HUES64 (cell line): Measurements from ENCODE around the gene ESRRG.

ENCODE experiments used
- H3K27ac ChIP-seq: 2 replicates; pipeline ENCODE4 v1.7.0; 2013; ENCODE audit warnings: low read depth, low read length, inconsistent platforms
- H3K27me3 ChIP-seq: 2 replicates; pipeline ENCODE4 v1.6.1; 2013; ENCODE audit warnings: mild to moderate bottlenecking, low read length; ENCODE audit not compliant: insufficient read depth
- H3K36me3 ChIP-seq: 2 replicates; pipeline ENCODE4 v1.6.1; 2013; ENCODE audit warnings: mild to moderate bottlenecking, low read length; ENCODE audit not compliant: insufficient read depth
- H3K4me1 ChIP-seq: 2 replicates; pipeline ENCODE4 v1.6.1; 2013; ENCODE audit warnings: mild to moderate bottlenecking, low read length, moderate library complexity; ENCODE audit not compliant: insufficient read depth
- H3K4me3 ChIP-seq: 2 replicates; pipeline ENCODE4 v1.5.1; 2013; ENCODE audit warnings: mild to moderate bottlenecking, low read length, moderate library complexity
- H3K9ac ChIP-seq: 2 replicates; pipeline ENCODE4 v1.6.1; 2013; ENCODE audit warnings: mild to moderate bottlenecking, low read depth, low read length
- H3K9me3 ChIP-seq: 2 replicates; pipeline ENCODE4 v1.6.1; 2013; ENCODE audit warnings: low read depth, low read length; ENCODE audit not compliant: insufficient read depth
- WGBS: fragments of 150-250, 120-280 bp; methylation state at CpG from one replicate; pipeline ENCODE4 v1.1.7; 2013; ENCODE audit warnings: missing lambda C conversion rate; 5-methylcytosine and 5-hydroxymethylcytosine counted together

ESRRG gene

GRCh38 chr1:216502528-216503162 is 220.6 kb downstream of the ESRRG start:
- H3K9me3 ChIP-seq: no peaks in the 10 kb centered on the region
- H3K4me3 ChIP-seq: no peak overlapping the region
- no peaks in the 10 kb centered on the region for H3K36me3 ChIP-seq
- H3K4me1 ChIP-seq: no peaks in the 10 kb centered on the region
- no peaks in the 10 kb centered on the region for H3K27me3 ChIP-seq
- 66% methylated on average over 7 of the region's 7 CpGs for WGBS
- peak overlapping the region; percentile 5; the same call in 1 of the 2 replicates for H3K27ac ChIP-seq
- H3K9ac ChIP-seq: no peak overlapping the region

- no peaks in the 10 kb centered on the region for H3K27me3 ChIP-seq
- H3K36me3 ChIP-seq: no peaks in the 10 kb centered on the region
- H3K27ac ChIP-seq: no peak overlapping the region
- H3K9me3 ChIP-seq: no peaks in the 10 kb centered on the region
- H3K4me1 ChIP-seq: no peaks in the 10 kb centered on the region
- H3K4me3 ChIP-seq: no peak overlapping the region
- H3K9ac ChIP-seq: no peak overlapping the region
- WGBS: 83% methylated on average over 3 of the region's 3 CpGs
Measured at GRCh38 chr1:216500273-216500967, 222.8 kb downstream of the ESRRG start.

DNA sequence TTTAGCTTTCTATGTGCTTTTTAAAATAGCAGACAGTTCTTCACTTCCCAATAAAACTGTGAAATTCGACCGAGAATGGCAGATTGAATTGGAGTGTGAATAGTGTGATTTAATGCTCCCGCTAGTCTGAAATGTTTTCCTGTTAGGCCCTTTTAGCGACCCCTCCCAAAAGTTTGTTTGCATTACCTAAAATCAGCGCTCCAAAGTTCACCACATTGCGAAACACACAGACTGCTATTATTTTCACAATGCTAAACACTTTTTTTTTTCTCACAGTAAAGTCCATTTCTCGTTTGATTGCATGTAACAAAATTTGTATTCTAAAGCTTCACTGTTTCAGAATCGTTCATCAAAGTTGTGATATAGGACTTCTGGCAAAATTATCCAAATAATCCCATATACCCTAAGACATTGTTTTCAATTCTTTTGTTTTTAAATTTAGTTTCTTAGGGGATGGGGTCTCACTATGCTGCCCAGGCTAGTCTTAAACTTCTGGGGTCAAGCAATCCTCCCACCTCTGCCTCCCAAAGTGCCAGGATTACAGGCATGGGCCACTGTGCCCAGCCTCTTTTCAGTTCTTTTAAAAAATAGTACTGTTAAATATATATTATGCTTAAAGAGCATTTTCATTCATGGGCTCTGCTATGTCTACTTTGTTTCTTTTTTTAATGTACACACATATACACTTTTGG is 223.5 kb downstream of the ESRRG start:
- Histone ChIP-seq H3K4me3 (no peak overlapping the region), H3K27ac (no peak overlapping the region), H3K27me3 (no peaks in the 10 kb centered on the region), H3K9ac (no peak overlapping the region), H3K9me3 (no peaks in the 10 kb centered on the region), H3K4me1 (no peaks in the 10 kb centered on the region), H3K36me3 (no peaks in the 10 kb centered on the region)
- WGBS: 96% methylated on average over 8 of the region's 8 CpGs

DNA sequence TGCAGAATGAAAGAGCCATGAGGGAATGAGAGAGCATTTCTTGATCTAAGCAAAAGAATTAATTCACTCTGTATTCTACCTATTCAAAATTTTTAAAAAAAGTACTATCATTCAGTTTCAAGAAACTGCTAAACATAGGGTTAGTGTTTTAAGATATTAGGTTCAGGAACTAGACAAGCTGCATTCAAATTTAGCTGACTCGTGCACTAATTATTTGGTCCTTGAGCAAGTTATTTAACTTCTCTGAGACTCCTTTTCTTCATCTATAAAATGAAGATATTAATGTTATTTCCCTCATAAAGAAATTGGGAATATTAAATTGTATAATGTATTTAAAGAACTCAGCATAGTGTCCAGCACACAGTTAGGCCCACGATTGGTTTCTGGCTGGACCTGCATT is 225.0 kb downstream of the ESRRG start:
- no peak overlapping the region for H3K4me3 ChIP-seq
- 97% methylated on average over 2 of the region's 2 CpGs for WGBS
- no peaks in the 10 kb centered on the region for H3K36me3 ChIP-seq
- H3K27ac ChIP-seq: no peak overlapping the region
- H3K4me1 ChIP-seq: no peaks in the 10 kb centered on the region
- no peak overlapping the region for H3K9ac ChIP-seq
- no peaks in the 10 kb centered on the region for H3K9me3 ChIP-seq
- H3K27me3 ChIP-seq: no peaks in the 10 kb centered on the region

DNA sequence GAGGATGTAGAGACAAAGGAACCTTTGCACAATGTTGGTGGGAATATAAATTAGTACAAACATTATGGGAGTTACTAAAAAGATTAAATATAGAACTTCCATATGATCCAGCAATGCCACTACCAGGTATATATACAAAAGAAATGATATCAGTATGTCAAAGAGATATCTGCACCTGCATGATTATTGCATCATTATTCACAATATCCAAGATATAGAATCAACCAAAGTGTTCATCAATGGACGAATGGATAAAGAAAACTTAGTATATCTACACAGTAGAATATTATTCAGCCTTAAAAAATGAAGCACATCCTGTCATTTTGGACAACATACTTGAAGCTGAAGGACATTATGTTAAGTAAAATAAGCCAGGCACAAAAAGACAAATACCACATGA is 238.2 kb downstream of the ESRRG start:
- Histone ChIP-seq H3K27me3 (peaks cover 2% of the 10 kb centered on the region; the same call in 1 of the 2 replicates), H3K4me3 (no peak overlapping the region), H3K36me3 (no peaks in the 10 kb centered on the region), H3K9ac (no peak overlapping the region), H3K9me3 (no peaks in the 10 kb centered on the region), H3K27ac (no peak overlapping the region), H3K4me1 (no peaks in the 10 kb centered on the region)
- WGBS: 100% methylated on average over 1 of the region's 1 CpG

- Histone ChIP-seq H3K9ac (no peak overlapping the region), H3K36me3 (no peaks in the 10 kb centered on the region), H3K27me3 (peaks cover 2% of the 10 kb centered on the region; the same call in 1 of the 2 replicates), H3K9me3 (no peaks in the 10 kb centered on the region), H3K27ac (no peak overlapping the region), H3K4me3 (no peak overlapping the region), H3K4me1 (no peaks in the 10 kb centered on the region)
- WGBS: 97% methylated on average over 1 of the region's 1 CpG
Measured at GRCh38 chr1:216483672-216484401, 239.4 kb downstream of the ESRRG start.

DNA sequence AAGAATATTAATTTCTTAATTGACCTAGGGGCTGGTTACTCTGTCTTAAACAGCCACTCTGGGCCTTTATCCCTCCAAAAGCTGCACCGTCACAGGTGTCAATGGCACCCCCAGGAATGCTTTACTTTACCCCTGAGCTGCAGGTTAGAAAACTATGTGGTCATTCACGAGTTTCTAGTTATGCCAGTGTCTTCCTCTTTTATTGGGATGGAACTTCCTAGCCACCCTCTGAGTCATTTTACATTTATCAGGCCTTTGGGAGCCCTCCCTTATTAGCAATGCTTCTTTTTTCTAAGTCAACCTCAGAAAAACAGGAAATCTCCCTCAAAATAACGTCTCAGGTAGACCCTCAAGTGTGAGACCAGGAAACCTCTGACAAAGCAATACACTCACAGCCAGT is 240.6 kb downstream of the ESRRG start:
- Histone ChIP-seq H3K27me3 (peaks cover 2% of the 10 kb centered on the region; the same call in 1 of the 2 replicates), H3K9me3 (no peaks in the 10 kb centered on the region), H3K9ac (no peak overlapping the region), H3K4me1 (no peaks in the 10 kb centered on the region), H3K36me3 (no peaks in the 10 kb centered on the region), H3K4me3 (no peak overlapping the region), H3K27ac (no peak overlapping the region)
- 78% methylated on average over 3 of the region's 3 CpGs for WGBS

- no peaks in the 10 kb centered on the region for H3K36me3 ChIP-seq
- WGBS: 98% methylated on average over 8 of the region's 8 CpGs
- H3K9ac ChIP-seq: no peak overlapping the region
- no peak overlapping the region for H3K4me3 ChIP-seq
- H3K27me3 ChIP-seq: no peaks in the 10 kb centered on the region
- H3K27ac ChIP-seq: no peak overlapping the region
- H3K9me3 ChIP-seq: no peaks in the 10 kb centered on the region
- H3K4me1 ChIP-seq: no peaks in the 10 kb centered on the region
Measured at GRCh38 chr1:216478238-216478637, 245.0 kb downstream of the ESRRG start.

DNA sequence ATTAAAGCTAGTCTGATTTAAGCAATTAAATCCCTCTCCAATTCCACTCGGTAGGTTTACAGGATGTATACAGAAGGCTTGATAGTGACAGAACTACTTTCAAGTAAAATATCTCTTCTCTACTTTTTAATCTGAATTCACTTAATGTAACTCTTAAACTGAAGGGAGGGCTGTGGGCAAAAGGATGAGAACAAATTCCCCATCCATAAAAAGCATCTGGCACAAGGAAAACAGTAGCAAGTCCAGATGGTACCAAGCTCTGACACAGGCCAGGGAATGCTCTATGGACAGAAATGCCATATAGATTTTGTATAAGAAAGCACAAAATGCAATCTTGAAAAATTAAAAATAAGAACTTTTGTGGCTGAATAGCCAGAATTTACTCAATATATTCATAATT is 246.9 kb downstream of the ESRRG start:
- H3K9ac ChIP-seq: no peak overlapping the region
- no peak overlapping the region for H3K27ac ChIP-seq
- no peaks in the 10 kb centered on the region for H3K4me1 ChIP-seq
- H3K27me3 ChIP-seq: no peaks in the 10 kb centered on the region
- no CpG with 5 or more reads among the region's 1 CpG for WGBS
- no peak overlapping the region for H3K4me3 ChIP-seq
- H3K36me3 ChIP-seq: no peaks in the 10 kb centered on the region
- H3K9me3 ChIP-seq: no peaks in the 10 kb centered on the region

DNA sequence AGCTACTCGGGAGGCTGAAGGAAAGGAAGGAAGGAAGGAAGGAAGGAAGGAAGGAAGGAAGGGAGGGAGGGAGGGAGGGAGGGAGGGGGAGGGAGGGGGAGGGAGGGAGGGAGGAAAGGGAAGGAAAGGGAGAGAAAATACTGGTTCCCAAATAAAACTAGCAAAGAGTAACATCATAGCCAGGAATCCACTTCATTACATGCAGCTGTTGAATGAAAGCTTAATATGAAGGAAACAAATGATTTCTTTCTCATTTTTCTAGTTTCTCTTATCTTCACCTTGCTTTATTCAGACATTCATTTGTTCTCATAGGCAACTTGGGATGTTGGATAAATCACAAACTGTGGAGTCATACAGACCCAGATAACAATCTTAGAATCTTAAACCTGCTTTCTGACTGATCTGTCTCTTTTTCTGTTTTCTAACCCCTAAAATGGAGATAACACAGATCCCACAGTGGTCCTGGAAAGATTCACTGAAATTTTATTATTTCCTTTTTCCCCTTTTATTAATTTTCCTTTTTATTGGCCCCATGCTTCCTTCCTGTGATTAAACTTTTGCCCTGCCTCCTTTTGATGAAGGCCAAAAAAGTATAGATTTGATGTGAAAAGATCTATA is 247.5 kb downstream of the ESRRG start:
- no peak overlapping the region for H3K27ac ChIP-seq
- no peak overlapping the region for H3K4me3 ChIP-seq
- H3K9ac ChIP-seq: no peak overlapping the region
- no peaks in the 10 kb centered on the region for H3K9me3 ChIP-seq
- H3K36me3 ChIP-seq: no peaks in the 10 kb centered on the region
- WGBS: no CpG with 5 or more reads among the region's 1 CpG
- no peaks in the 10 kb centered on the region for H3K27me3 ChIP-seq
- H3K4me1 ChIP-seq: no peaks in the 10 kb centered on the region
